IMR-90 (cell line): ENCODE measurements around the gene TMEM231. TPM values are rescaled to one million over a fixed set of nuclear protein-coding genes. Genes with fewer than 3 reads are reported as not detected.

Source experiments
- ATAC-seq: fragments of 200-7000 bp; cut with Tn5 transposase; 2 replicates; pipeline ENCODE4 v1.9.1; 2020; ENCODE audit warnings: low read depth, mild to moderate bottlenecking, moderate library complexity
- BruUV-seq: library from RNA; stranded (reverse); fragments of 400-500 nt; replicated peaks from 2 replicates; lab custom pipeline; 2021; lab: Mats Ljungman, UMichigan
- CTCF ChIA-PET: fragments of 300-600 bp; formaldehyde crosslinking; extraction: SDS; loops from one replicate; lab custom pipeline; 2021; ENCODE audit warnings: antibody characterized with exemption; lab: Yijun Ruan, JAX
- POLR2A ChIA-PET: fragments of 300-600 bp; sonication (Branson Sonifier 250); formaldehyde crosslinking; loops from one replicate; lab custom pipeline; 2022; ENCODE audit warnings: antibody characterized with exemption; ENCODE audit not compliant: unreplicated experiment; lab: Charles Lee
- DNase-seq: peaks from one replicate; pipeline ENCODE4 v3.0.0; 2013
- H2AFZ ChIP-seq: replicated peaks from 2 replicates; pipeline ENCODE3; 2013; ENCODE audit warnings: low read length, mild to moderate bottlenecking; ENCODE audit not compliant: poor library complexity
- H2AK5ac ChIP-seq: 2 replicates; pipeline ENCODE4 v1.6.1; 2013; ENCODE audit warnings: low read depth, low read length, inconsistent platforms
- H2AK9ac ChIP-seq: replicated peaks from 2 replicates; pipeline ENCODE3; 2013; ENCODE audit warnings: mild to moderate bottlenecking, low read depth, low read length, moderate library complexity; ENCODE audit not compliant: poor library complexity
- H2BK120ac ChIP-seq: 2 replicates; pipeline ENCODE4 v1.6.1; 2013; ENCODE audit warnings: low read depth, low read length, inconsistent platforms
- H2BK15ac ChIP-seq: 3 replicates; pipeline ENCODE4 v1.6.1; 2013; ENCODE audit warnings: low read depth, low read length, inconsistent platforms
- H2BK20ac ChIP-seq: 2 replicates; pipeline ENCODE4 v1.6.1; 2013; ENCODE audit warnings: low read depth, mild to moderate bottlenecking, inconsistent platforms, low read length, moderate library complexity
- H2BK5ac ChIP-seq: 2 replicates; pipeline ENCODE4 v1.6.1; 2013; ENCODE audit warnings: mild to moderate bottlenecking, low read depth, low read length, inconsistent platforms; ENCODE audit not compliant: poor library complexity, severe bottlenecking
- H3K14ac ChIP-seq: replicated peaks from 2 replicates; pipeline ENCODE4 v1.6.1; 2013; ENCODE audit warnings: low read depth, low read length, inconsistent platforms
- H3K18ac ChIP-seq: 2 replicates; pipeline ENCODE4 v1.6.1; 2013; ENCODE audit warnings: low read depth, low read length, control low read depth
- H3K23ac ChIP-seq: 2 replicates; pipeline ENCODE4 v1.6.1; 2013; ENCODE audit warnings: low read depth, low read length, inconsistent platforms
- H3K27ac ChIP-seq: 2 replicates; pipeline ENCODE4 v1.5.1; 2013; ENCODE audit warnings: mild to moderate bottlenecking, control low read depth, low read length; ENCODE audit not compliant: insufficient read depth
- H3K27me3 ChIP-seq: 2 replicates; pipeline ENCODE4 v1.6.1; 2013; ENCODE audit warnings: low read length; ENCODE audit not compliant: control insufficient read depth, insufficient read depth
- H3K36me3 ChIP-seq: 2 replicates; pipeline ENCODE4 v1.6.1; 2013; ENCODE audit warnings: low read length, mixed read lengths; ENCODE audit not compliant: control insufficient read depth, insufficient read depth
- H3K4ac ChIP-seq: 2 replicates; pipeline ENCODE4 v1.6.1; 2013; ENCODE audit warnings: low read depth, low read length, inconsistent platforms
- H3K4me1 ChIP-seq: 2 replicates; pipeline ENCODE4 v1.6.1; 2013; ENCODE audit warnings: low read length, mixed read lengths; ENCODE audit not compliant: control insufficient read depth, insufficient read depth
- H3K4me2 ChIP-seq: 2 replicates; pipeline ENCODE4 v1.6.1; 2013; ENCODE audit warnings: low read depth, mild to moderate bottlenecking, control low read depth, low read length, moderate library complexity
- H3K4me3 ChIP-seq: 2 replicates; pipeline ENCODE4 v1.5.1; 2013; ENCODE audit warnings: low read depth, mild to moderate bottlenecking, control low read depth, low read length, moderate library complexity; ENCODE audit not compliant: insufficient read depth
- H3K56ac ChIP-seq: 2 replicates; pipeline ENCODE4 v1.6.1; 2013; ENCODE audit warnings: low read length, inconsistent platforms; ENCODE audit not compliant: insufficient read depth; ENCODE audit errors: extremely low read depth
- H3K79me1 ChIP-seq, 2 experiments: 2 replicates each; pipeline ENCODE4 v1.6.1; 2013; ENCODE audit warnings: low read length in 2 of 2, inconsistent platforms in 1 of 2, low read depth in 1 of 2
- H3K9ac ChIP-seq: 2 replicates; pipeline ENCODE4 v1.6.1; 2013; ENCODE audit warnings: low read depth, low read length, control low read depth
- H3K9me1 ChIP-seq: 2 replicates; pipeline ENCODE4 v1.6.1; 2013; ENCODE audit warnings: low read length, inconsistent platforms; ENCODE audit not compliant: insufficient read depth
- H3K9me3 ChIP-seq: 2 replicates; pipeline ENCODE4 v1.6.1; 2013; ENCODE audit warnings: low read length; ENCODE audit not compliant: control insufficient read depth, insufficient read depth
- H4K20me1 ChIP-seq: 2 replicates; pipeline ENCODE4 v1.6.1; 2013; ENCODE audit warnings: low read length, inconsistent platforms; ENCODE audit not compliant: insufficient read depth
- H4K5ac ChIP-seq: 2 replicates; pipeline ENCODE4 v1.6.1; 2013; ENCODE audit warnings: mild to moderate bottlenecking, low read depth, low read length, control low read depth
- H4K8ac ChIP-seq, 2 experiments: 2 replicates each; pipeline ENCODE4 v1.6.1; 2013; ENCODE audit warnings: low read depth in 2 of 2, low read length in 2 of 2, control low read depth in 1 of 2, inconsistent platforms in 1 of 2
- H4K91ac ChIP-seq: 2 replicates; pipeline ENCODE4 v1.6.1; 2013; ENCODE audit warnings: low read depth, low read length, inconsistent platforms; ENCODE audit not compliant: insufficient read depth
- CEBPB ChIP-seq: IDR thresholded peaks from 2 replicates; pipeline ENCODE4 v1.6.1; 2012; ENCODE audit warnings: low read depth, low read length, improper control_type of control experiment
- POLR2A ChIP-seq: IDR thresholded peaks from 2 replicates; pipeline ENCODE4 v1.6.1; 2012; ENCODE audit warnings: mild to moderate bottlenecking, low read depth, low read length
- RCOR1 ChIP-seq: IDR thresholded peaks from 2 replicates; pipeline ENCODE4 v1.6.1; 2012; ENCODE audit warnings: mild to moderate bottlenecking, low read length, improper control_type of control experiment; ENCODE audit not compliant: insufficient replicate concordance
- RFX5 ChIP-seq: IDR thresholded peaks from 2 replicates; pipeline ENCODE4 v1.8.0; 2012; ENCODE audit warnings: low read depth, mild to moderate bottlenecking, low read length, moderate library complexity
- WGBS, 2 experiments: methylation state at CpG; one replicate each; pipeline versions ENCODE4 v1.1.5 to v1.1.7; 2013; ENCODE audit warnings: missing lambda C conversion rate in 2 of 2; ENCODE audit not compliant: insufficient read length in 1 of 2; ENCODE audit errors: extremely low coverage in 2 of 2; 5-methylcytosine and 5-hydroxymethylcytosine counted together
- dilution Hi-C: fragments of 300-500 bp; cut with HindIII; formaldehyde crosslinking; loops from one replicate; pipeline ENCODE4 v1.14.3; 2018; ENCODE audit warnings: low sequenced_read_pairs; ENCODE audit not compliant: unreplicated experiment
- in situ Hi-C: fragments of 300-500 bp; cut with MboI; formaldehyde crosslinking; loops from 3 replicates; pipeline ENCODE4 v1.14.3; 2019; ENCODE audit warnings: low sequenced_read_pairs, inconsistent platforms, mixed read lengths
- intact Hi-C: fragments of 100-400 bp; cut with micrococcal nuclease; formaldehyde crosslinking; loops from 2 replicates; pipeline ENCODE4 v1.10.0; 2022
- polyA plus RNA-seq, 3 experiments: library from polyadenylated mRNA; depleted of rRNA; stranded (reverse); fragments of >200 nt; gene quantifications; 2 replicates each; pipeline ENCODE4 v1.2.3, GENCODE V29; 2012; ENCODE audit warnings: low replicate concordance in 1 of 3
- total RNA-seq: library from RNA; depleted of rRNA; stranded (reverse); fragments of >200 nt; gene quantifications from 2 replicates; pipeline ENCODE4 v1.2.3, GENCODE V29; 2012

Gene TMEM231
- total and polyA plus RNA-seq, 2 of the 4 experiments (the other 2 are of a cell fraction), result 10.6 to 15.4 TPM

DNA sequence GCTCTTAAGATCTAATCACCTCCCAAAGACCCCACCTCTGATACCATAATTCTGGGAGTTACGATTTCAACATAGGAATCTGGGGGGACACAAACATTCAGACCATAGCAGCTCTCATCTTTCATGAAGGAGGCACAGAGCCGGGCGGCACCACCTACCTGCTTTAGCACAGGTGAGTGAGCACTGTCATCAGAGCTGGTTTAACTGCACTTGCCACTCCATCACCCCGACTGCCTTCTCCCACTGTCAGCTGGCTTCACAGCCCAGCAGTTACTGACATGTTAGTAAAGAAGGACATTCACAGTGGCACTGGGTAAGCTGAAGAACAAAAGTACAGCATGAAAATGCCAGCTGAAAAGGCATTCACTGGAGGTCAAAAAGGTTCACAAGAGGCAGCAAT lies 32.7 kb upstream of the TMEM231 start:
- no peak overlapping the region for H2AFZ ChIP-seq
- H3K9me3 ChIP-seq, result no peaks in the 10 kb centered on the region
- H4K8ac ChIP-seq, result no peak overlapping the region
- no peak overlapping the region for H3K4me3 ChIP-seq
- no peak overlapping the region for H2AK5ac ChIP-seq
- H3K36me3 ChIP-seq, result peaks cover 2% of the 10 kb centered on the region; the same call in 1 of the 2 replicates
- intact Hi-C loops (no loop called here), in situ Hi-C loops (loop anchor here (25.0 kb wide), 1 partner anchor 376 kb away; the partner anchor contains the start of genes CTRB1 and CTRB2), dilution Hi-C loops (no loop called here)
- no peak overlapping the region for H2BK15ac ChIP-seq
- H3K9ac ChIP-seq, result no peak overlapping the region
- no peak overlapping the region for H3K18ac ChIP-seq
- no peak overlapping the region for H3K4ac ChIP-seq
- POLR2A ChIA-PET, result no interaction called here
- H3K23ac ChIP-seq, result no peak overlapping the region
- peaks cover 6% of the 10 kb centered on the region for H3K4me1 ChIP-seq
- no peak overlapping the region for H3K56ac ChIP-seq
- ATAC-seq, result no peak
- 100% methylated on average over 1 of the region's 4 CpGs; no CpG with 5 or more reads in 1 of the 2 experiments for WGBS, 2 experiments
- peaks cover 6% of the 10 kb centered on the region; the same call in 1 of the 2 replicates for H3K9me1 ChIP-seq
- peaks cover 0 to 1% of the 10 kb centered on the region in 2 experiments; a peak in 1 of 4 replicates for H3K79me1 ChIP-seq
- TF ChIP-seq RCOR1 (no peak), RFX5 (no peak), CEBPB (no peak), POLR2A (no peak)
- no peak overlapping the region for H2BK5ac ChIP-seq
- no peak overlapping the region for H3K4me2 ChIP-seq
- H4K5ac ChIP-seq, result no peak overlapping the region
- BruUV-seq, result no TSS peak
- no peak for DNase-seq
- no peak overlapping the region for H2BK120ac ChIP-seq
- no peak overlapping the region for H2BK20ac ChIP-seq
- no peaks in the 10 kb centered on the region for H3K27me3 ChIP-seq
- H3K27ac ChIP-seq, result no peak overlapping the region
- no peak overlapping the region for H4K91ac ChIP-seq
- H4K20me1 ChIP-seq, result no peaks in the 10 kb centered on the region
- CTCF ChIA-PET, result no interaction called here
- no peak overlapping the region for H3K14ac ChIP-seq
- no peak overlapping the region for H2AK9ac ChIP-seq
